HEK293 (cell line): ENCODE measurements around the gene NFYB.

Experiments
- KLF8 ChIP-seq: fragments of 450-650 bp; formaldehyde crosslinking; IDR thresholded peaks from 2 replicates; pipeline ENCODE4 v1.5.1; 2016; ENCODE audit warnings: missing biosample characterization, missing genetic modification characterization
- MEIS1 ChIP-seq: sonication (generic); formaldehyde crosslinking; IDR thresholded peaks from 2 replicates; pipeline ENCODE4 v1.8.1; 2022; ENCODE audit warnings: missing genetic modification reagents, mild to moderate bottlenecking, borderline replicate concordance
- SETDB1 ChIP-seq: IDR thresholded peaks from one replicate; pipeline ENCODE4 v1.6.1; 2017; ENCODE audit warnings: mild to moderate bottlenecking, low read length, moderate library complexity, mixed read lengths; ENCODE audit not compliant: insufficient read length
- ZNF175 ChIP-seq: fragments of 450-650 bp; formaldehyde crosslinking; IDR thresholded peaks from 2 replicates; pipeline ENCODE4 v1.5.1; 2016; ENCODE audit warnings: missing biosample characterization, missing genetic modification characterization
- TF ChIP-seq, protein P1 (sequence below): fragments of 450-650 bp; formaldehyde crosslinking; IDR thresholded peaks from 2 replicates; pipeline ENCODE4 v1.5.1; 2016; ENCODE audit warnings: missing biosample characterization, missing genetic modification characterization

DNA sequence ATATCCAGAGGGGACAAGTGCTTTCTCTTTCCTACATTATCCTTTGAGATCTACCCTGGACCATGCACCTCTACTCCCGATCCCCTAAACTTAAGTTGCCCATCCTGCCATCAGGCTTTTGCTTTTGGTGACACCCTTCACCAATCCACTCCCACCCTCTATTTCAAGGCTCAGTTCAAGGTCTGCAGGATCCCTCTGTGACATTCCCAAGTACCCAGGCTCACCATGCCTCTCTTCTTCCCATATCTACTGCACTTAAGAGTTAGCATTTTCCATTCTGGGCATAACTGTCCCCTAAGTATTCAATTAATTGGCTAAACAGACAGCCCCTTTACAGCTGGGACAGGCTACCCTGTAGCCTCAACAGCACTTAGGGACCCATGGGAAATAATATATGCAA is 3.1 kb downstream of the NFYB start:
- TF ChIP-seq SETDB1 (no peak), ZNF175 (tag by site-specific recombination) (no peak), KLF8 (tag by site-specific recombination) (no peak), MEIS1 (CRISPR knock-in tag) (no peak)
- TF ChIP-seq, protein P1, sequence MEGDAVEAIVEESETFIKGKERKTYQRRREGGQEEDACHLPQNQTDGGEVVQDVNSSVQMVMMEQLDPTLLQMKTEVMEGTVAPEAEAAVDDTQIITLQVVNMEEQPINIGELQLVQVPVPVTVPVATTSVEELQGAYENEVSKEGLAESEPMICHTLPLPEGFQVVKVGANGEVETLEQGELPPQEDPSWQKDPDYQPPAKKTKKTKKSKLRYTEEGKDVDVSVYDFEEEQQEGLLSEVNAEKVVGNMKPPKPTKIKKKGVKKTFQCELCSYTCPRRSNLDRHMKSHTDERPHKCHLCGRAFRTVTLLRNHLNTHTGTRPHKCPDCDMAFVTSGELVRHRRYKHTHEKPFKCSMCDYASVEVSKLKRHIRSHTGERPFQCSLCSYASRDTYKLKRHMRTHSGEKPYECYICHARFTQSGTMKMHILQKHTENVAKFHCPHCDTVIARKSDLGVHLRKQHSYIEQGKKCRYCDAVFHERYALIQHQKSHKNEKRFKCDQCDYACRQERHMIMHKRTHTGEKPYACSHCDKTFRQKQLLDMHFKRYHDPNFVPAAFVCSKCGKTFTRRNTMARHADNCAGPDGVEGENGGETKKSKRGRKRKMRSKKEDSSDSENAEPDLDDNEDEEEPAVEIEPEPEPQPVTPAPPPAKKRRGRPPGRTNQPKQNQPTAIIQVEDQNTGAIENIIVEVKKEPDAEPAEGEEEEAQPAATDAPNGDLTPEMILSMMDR (tag by site-specific recombination) = no peak
